Measurements from ENCODE around the gene NUCB2.
"Not testable (repeated sequence)": the region's sequence is repeated elsewhere in the genome, so short reads cannot be mapped to it uniquely, and the experiment has no call there.

Gene NUCB2

GRCh38 chr11:17276236-17277023 is at the start of gene NUCB2:
TSS of gene NUCB2 (plus strand) at chr11:17276739. CDS start at chr11:17295324, 18,585 bp downstream.
- DNase-seq, result peak; percentile 97

GRCh38 chr11:17228186-17228925 is 48.2 kb upstream of the NUCB2 start:
- not testable (repeated sequence) for DNase-seq

GRCh38 chr11:17229481-17230152 is 46.9 kb upstream of the NUCB2 start:
- DNase-seq, result peak; percentile 23

- no peak for DNase-seq
Measured at GRCh38 chr11:17230867-17231851, 45.4 kb upstream of the NUCB2 start.

GRCh38 chr11:17233101-17233500 is 43.4 kb upstream of the NUCB2 start:
- DNase-seq, result no peak

GRCh38 chr11:17238377-17238776 is 38.2 kb upstream of the NUCB2 start:
- DNase-seq, result no peak

GRCh38 chr11:17239927-17240326 is 36.6 kb upstream of the NUCB2 start:
- not testable (repeated sequence) for DNase-seq

- DNase-seq, result no peak
Measured at GRCh38 chr11:17240780-17241179, 35.8 kb upstream of the NUCB2 start.

GRCh38 chr11:17242954-17243353 is 33.6 kb upstream of the NUCB2 start:
- not testable (repeated sequence) for DNase-seq

GRCh38 chr11:17244046-17244445 is 32.5 kb upstream of the NUCB2 start:
- no peak for DNase-seq

GRCh38 chr11:17250561-17251350 is 25.8 kb upstream of the NUCB2 start:
- DNase-seq, result peak; percentile 12

- DNase-seq, result no peak
Measured at GRCh38 chr11:17252704-17253103, 23.8 kb upstream of the NUCB2 start.

- peak; percentile 92 for DNase-seq
Measured at GRCh38 chr11:17256512-17256911, 20.0 kb upstream of the NUCB2 start.

GRCh38 chr11:17257196-17257595 is 19.3 kb upstream of the NUCB2 start:
- DNase-seq, result peak; percentile 63

- DNase-seq, result no peak
Measured at GRCh38 chr11:17258670-17259069, 17.9 kb upstream of the NUCB2 start.

- no peak for DNase-seq
Measured at GRCh38 chr11:17259519-17259918, 17.0 kb upstream of the NUCB2 start.

- no peak for DNase-seq
Measured at GRCh38 chr11:17260020-17260419, 16.5 kb upstream of the NUCB2 start.

- DNase-seq, result peak; percentile 59
Measured at GRCh38 chr11:17263769-17264168, 12.8 kb upstream of the NUCB2 start.

GRCh38 chr11:17266781-17267180 is 9.8 kb upstream of the NUCB2 start:
- DNase-seq, result no peak

GRCh38 chr11:17267576-17267975 is 9.0 kb upstream of the NUCB2 start:
- peak; percentile 95 for DNase-seq

GRCh38 chr11:17268500-17268899 is 8.0 kb upstream of the NUCB2 start:
- DNase-seq, result not testable (repeated sequence)
